ENCODE measurements around the gene LRRC42.
"Not testable (repeated sequence)": the region's sequence is repeated elsewhere in the genome, so short reads cannot be mapped to it uniquely, and the experiment has no call there.

Gene LRRC42

GRCh38 chr1:54001591-54001990 lies 55.4 kb downstream of the LRRC42 start:
- ChIA-PET CTCF (no interaction called here), POLR2A (no interaction called here)
- no peak for DNase-seq (ENCODE audit: extremely low spot score)
- TF ChIP-seq FOXM1 (IDR thresholded peaks at IDR 0.05; ENCODE audit: borderline replicate concordance): no peak

GRCh38 chr1:54002544-54003248 lies 56.5 kb downstream of the LRRC42 start:
- no peak for DNase-seq (ENCODE audit: extremely low spot score)
- TF ChIP-seq ARNT (IDR thresholded peaks at IDR 0.05) (no peak), CTBP1 (IDR thresholded peaks at IDR 0.05; ENCODE audit: borderline replicate concordance) (no peak), NFRKB (IDR thresholded peaks at IDR 0.05) (no peak), BHLHE40 (IDR thresholded peaks at IDR 0.05; ENCODE audit: borderline replicate concordance) (no peak)
- CTCF ChIA-PET: no interaction called here
- POLR2A ChIA-PET: no interaction called here

GRCh38 chr1:54003249-54003646 lies 57.1 kb downstream of the LRRC42 start:
- ChIA-PET CTCF (no interaction called here), POLR2A (no interaction called here)
- DNase-seq (ENCODE audit: extremely low spot score): no peak
- TF ChIP-seq SP1 (IDR thresholded peaks at IDR 0.05) (no peak), NFRKB (IDR thresholded peaks at IDR 0.05) (no peak), BHLHE40 (IDR thresholded peaks at IDR 0.05; ENCODE audit: borderline replicate concordance) (no peak), FOXM1 (IDR thresholded peaks at IDR 0.05; ENCODE audit: borderline replicate concordance) (no peak), L3MBTL2 (conservative IDR thresholded peaks at IDR 0.05) (no peak), FOXA1 (IDR thresholded peaks at IDR 0.05) (no peak), LEF1 (IDR thresholded peaks at IDR 0.05; ENCODE audit: borderline replicate concordance) (no peak), ZNF384 (IDR thresholded peaks at IDR 0.05) (no peak), PKNOX1 (IDR thresholded peaks at IDR 0.05) (no peak), ELF4 (IDR thresholded peaks at IDR 0.05) (no peak), TARDBP (IDR thresholded peaks at IDR 0.05) (no peak), HDGF (IDR thresholded peaks at IDR 0.05; ENCODE audit: borderline replicate concordance) (no peak), SUZ12 (IDR thresholded peaks at IDR 0.05) (no peak), ARNT (IDR thresholded peaks at IDR 0.05) (no peak), FOXK2 (IDR thresholded peaks at IDR 0.05) (no peak), CTBP1 (IDR thresholded peaks at IDR 0.05; ENCODE audit: borderline replicate concordance) (no peak)

GRCh38 chr1:54003750-54004480 lies 57.8 kb downstream of the LRRC42 start:
- CTCF ChIA-PET; POLR2A ChIA-PET; DNase-seq (ENCODE audit: extremely low spot score): not testable (repeated sequence)

GRCh38 chr1:54004481-54005049 lies 58.4 kb downstream of the LRRC42 start:
- ChIA-PET CTCF (no interaction called here), POLR2A (no interaction called here)
- no peak for TF ChIP-seq NFRKB (IDR thresholded peaks at IDR 0.05)
- no peak for TF ChIP-seq L3MBTL2 (conservative IDR thresholded peaks at IDR 0.05)
- no peak for TF ChIP-seq LEF1 (IDR thresholded peaks at IDR 0.05; ENCODE audit: borderline replicate concordance)
- no peak for TF ChIP-seq BHLHE40 (IDR thresholded peaks at IDR 0.05; ENCODE audit: borderline replicate concordance)
- TF ChIP-seq TARDBP (IDR thresholded peaks at IDR 0.05): no peak
- TF ChIP-seq HDGF (IDR thresholded peaks at IDR 0.05; ENCODE audit: borderline replicate concordance): no peak
- TF ChIP-seq ZNF384 (IDR thresholded peaks at IDR 0.05): no peak
- TF ChIP-seq SUZ12 (IDR thresholded peaks at IDR 0.05): no peak
- TF ChIP-seq SP1 (IDR thresholded peaks at IDR 0.05): no peak
- TF ChIP-seq FOXA1 (IDR thresholded peaks at IDR 0.05): no peak
- TF ChIP-seq FOXM1 (IDR thresholded peaks at IDR 0.05; ENCODE audit: borderline replicate concordance): no peak
- TF ChIP-seq FOXK2 (IDR thresholded peaks at IDR 0.05): no peak
- TF ChIP-seq PKNOX1 (IDR thresholded peaks at IDR 0.05): no peak
- TF ChIP-seq ARNT (IDR thresholded peaks at IDR 0.05): no peak
- no peak for DNase-seq (ENCODE audit: extremely low spot score)

GRCh38 chr1:54006508-54006907 lies 60.4 kb downstream of the LRRC42 start:
- DNase-seq (ENCODE audit: extremely low spot score): no peak
- TF ChIP-seq CTBP1 (IDR thresholded peaks at IDR 0.05; ENCODE audit: borderline replicate concordance): no peak
- TF ChIP-seq L3MBTL2 (conservative IDR thresholded peaks at IDR 0.05): no peak
- TF ChIP-seq SUZ12 (IDR thresholded peaks at IDR 0.05): no peak
- no peak for TF ChIP-seq FOXM1 (IDR thresholded peaks at IDR 0.05; ENCODE audit: borderline replicate concordance)
- no peak for TF ChIP-seq SP1 (IDR thresholded peaks at IDR 0.05)
- ChIA-PET POLR2A (interaction anchor here (0.9 kb wide), 1 partner anchor 61 kb away, joined by 4 read pairs; the partner anchor contains the start of genes IFT25 and LRRC42), CTCF (interaction anchor here (0.6 kb wide), 1 partner anchor 77 kb away, joined by 6 read pairs; no protein-coding TSS in a partner anchor)

- ChIA-PET POLR2A (interaction anchor here (1.4 kb wide), 1 partner anchor 46 kb away, joined by 4 read pairs; the partner anchor contains the start of genes TCEANC2 and TMEM59), CTCF (interaction anchor here (0.6 kb wide), 1 partner anchor 66 kb away, joined by 3 read pairs; no protein-coding TSS in a partner anchor)
- no peak for TF ChIP-seq ARNT (IDR thresholded peaks at IDR 0.05)
- no peak for TF ChIP-seq TARDBP (IDR thresholded peaks at IDR 0.05)
- TF ChIP-seq BHLHE40 (IDR thresholded peaks at IDR 0.05; ENCODE audit: borderline replicate concordance): no peak
- no peak for TF ChIP-seq CTBP1 (IDR thresholded peaks at IDR 0.05; ENCODE audit: borderline replicate concordance)
- TF ChIP-seq FOXM1 (IDR thresholded peaks at IDR 0.05; ENCODE audit: borderline replicate concordance): no peak
- TF ChIP-seq HDGF (IDR thresholded peaks at IDR 0.05; ENCODE audit: borderline replicate concordance): no peak
- no peak for TF ChIP-seq LEF1 (IDR thresholded peaks at IDR 0.05; ENCODE audit: borderline replicate concordance)
- TF ChIP-seq ZNF384 (IDR thresholded peaks at IDR 0.05): no peak
- TF ChIP-seq ELF4 (IDR thresholded peaks at IDR 0.05): no peak
- DNase-seq (ENCODE audit: extremely low spot score): no peak
Observed at GRCh38 chr1:54007613-54008012, 61.5 kb downstream of the LRRC42 start.
